ENCODE results near the gene ABCC11. TPM values are rescaled to one million over a fixed set of nuclear protein-coding genes. Genes with fewer than 3 reads are reported as not detected.

Gene ABCC11
- total RNA-seq, 6 experiments from 2014 or later: 2.1 to 7.6 (median 3.3) TPM

DNA sequence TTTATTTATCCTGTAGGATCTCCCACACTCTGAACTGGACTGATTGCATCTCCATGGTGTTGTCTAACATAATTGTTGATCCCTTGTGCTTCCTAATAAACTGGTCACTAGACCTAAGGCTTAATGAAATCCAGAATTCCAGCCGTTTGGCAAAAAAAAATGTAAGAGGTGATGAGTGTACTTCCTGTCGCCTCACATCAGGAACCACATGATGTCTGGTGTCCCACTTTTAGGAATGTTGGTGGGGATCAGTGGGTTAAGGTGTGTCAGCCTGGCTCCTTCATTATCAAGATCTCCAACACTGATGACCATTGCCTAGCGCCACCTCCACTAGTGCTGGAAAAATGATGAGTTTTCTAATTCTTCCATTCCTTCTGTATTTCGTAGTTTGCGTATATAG, 21.9 kb downstream of the ABCC11 start:
- TF ChIP-seq, protein P1, sequence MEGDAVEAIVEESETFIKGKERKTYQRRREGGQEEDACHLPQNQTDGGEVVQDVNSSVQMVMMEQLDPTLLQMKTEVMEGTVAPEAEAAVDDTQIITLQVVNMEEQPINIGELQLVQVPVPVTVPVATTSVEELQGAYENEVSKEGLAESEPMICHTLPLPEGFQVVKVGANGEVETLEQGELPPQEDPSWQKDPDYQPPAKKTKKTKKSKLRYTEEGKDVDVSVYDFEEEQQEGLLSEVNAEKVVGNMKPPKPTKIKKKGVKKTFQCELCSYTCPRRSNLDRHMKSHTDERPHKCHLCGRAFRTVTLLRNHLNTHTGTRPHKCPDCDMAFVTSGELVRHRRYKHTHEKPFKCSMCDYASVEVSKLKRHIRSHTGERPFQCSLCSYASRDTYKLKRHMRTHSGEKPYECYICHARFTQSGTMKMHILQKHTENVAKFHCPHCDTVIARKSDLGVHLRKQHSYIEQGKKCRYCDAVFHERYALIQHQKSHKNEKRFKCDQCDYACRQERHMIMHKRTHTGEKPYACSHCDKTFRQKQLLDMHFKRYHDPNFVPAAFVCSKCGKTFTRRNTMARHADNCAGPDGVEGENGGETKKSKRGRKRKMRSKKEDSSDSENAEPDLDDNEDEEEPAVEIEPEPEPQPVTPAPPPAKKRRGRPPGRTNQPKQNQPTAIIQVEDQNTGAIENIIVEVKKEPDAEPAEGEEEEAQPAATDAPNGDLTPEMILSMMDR (IDR thresholded peaks at IDR 0.05): no peak
- TF ChIP-seq POLR2A (IDR thresholded peaks at IDR 0.05): no peak
- DNase-seq (no peak), ATAC-seq (no peak)
- H3K4me3 ChIP-seq: no peak overlapping the region
- H3K4me1 ChIP-seq: peaks cover 0 to 18% (median 0%) of the 10 kb centered on the region in 4 donors
- 82% methylated on average over 5 of the region's 5 CpGs for WGBS (ENCODE audit: insufficient coverage, low coverage, low lambda C conversion rate, missing lambda C conversion rate)
- intact Hi-C loops (cut with DNase I): no loop called here
- H3K27ac ChIP-seq: no peak overlapping the region
- H3K9me3 ChIP-seq: no peaks in the 10 kb centered on the region
- H3K27me3 ChIP-seq: no peaks in the 10 kb centered on the region
- H3K36me3 ChIP-seq: no peaks in the 10 kb centered on the region

DNA sequence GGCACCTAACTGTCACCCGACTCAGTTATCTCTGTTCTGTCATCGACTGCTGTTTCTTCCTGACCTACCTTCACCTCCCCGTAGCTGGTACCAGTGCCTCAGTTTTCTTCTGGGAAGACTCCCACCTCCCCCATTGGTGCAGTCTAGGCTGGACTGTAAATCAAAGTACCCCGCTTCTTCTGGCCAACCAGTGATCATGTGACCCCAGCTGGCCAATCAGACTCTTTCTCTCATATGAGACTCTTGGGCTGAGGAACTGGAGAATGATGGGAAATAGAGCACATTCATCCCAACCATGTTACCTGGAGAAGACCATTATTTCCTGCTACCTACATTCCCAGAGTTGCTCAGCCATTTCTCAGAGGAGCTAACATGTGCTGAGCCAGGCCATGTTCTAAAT, 23.8 kb downstream of the ABCC11 start:
- no peaks in the 10 kb centered on the region for H3K9me3 ChIP-seq
- ATAC-seq (no peak), DNase-seq (no peak)
- H3K4me3 ChIP-seq: no peak overlapping the region
- intact Hi-C loops (cut with DNase I): no loop called here
- no peak overlapping the region for H3K27ac ChIP-seq
- no peak for TF ChIP-seq POLR2A (IDR thresholded peaks at IDR 0.05)
- TF ChIP-seq, protein P1 (IDR thresholded peaks at IDR 0.05): no peak
- peaks cover 0 to 5% (median 0%) of the 10 kb centered on the region in 4 donors for H3K4me1 ChIP-seq
- H3K27me3 ChIP-seq: no peaks in the 10 kb centered on the region
- 85% methylated on average over 4 of the region's 4 CpGs for WGBS (ENCODE audit: insufficient coverage, low coverage, low lambda C conversion rate, missing lambda C conversion rate)
- H3K36me3 ChIP-seq: no peaks in the 10 kb centered on the region

DNA sequence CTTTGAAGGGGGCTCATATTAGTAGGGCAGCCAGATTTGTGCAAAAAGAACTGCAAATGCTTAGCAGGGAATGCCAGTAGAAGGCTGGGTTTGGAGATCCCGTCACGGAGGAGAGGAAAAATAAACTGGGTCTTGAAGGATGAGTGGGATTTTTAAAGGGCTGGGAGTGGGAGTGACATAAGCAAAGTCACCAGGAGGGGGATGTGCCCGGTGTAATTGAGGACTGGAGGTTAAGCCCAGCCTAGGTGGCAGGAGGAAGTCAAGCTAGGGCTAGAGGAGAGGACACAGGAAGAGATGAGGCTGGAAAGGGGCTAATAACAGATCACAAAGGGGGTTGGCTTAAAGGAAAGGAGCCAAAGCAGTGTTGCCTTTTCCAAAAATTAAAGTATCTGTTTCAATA, 26.4 kb downstream of the ABCC11 start:
- TF ChIP-seq POLR2A (IDR thresholded peaks at IDR 0.05): no peak
- TF ChIP-seq, protein P1 (IDR thresholded peaks at IDR 0.05): no peak
- DNase-seq (no peak), ATAC-seq (no peak)
- Histone ChIP-seq H3K4me1 (no peaks in the 10 kb centered on the region), H3K27me3 (no peaks in the 10 kb centered on the region), H3K9me3 (no peaks in the 10 kb centered on the region), H3K4me3 (no peak overlapping the region), H3K36me3 (no peaks in the 10 kb centered on the region), H3K27ac (no peak overlapping the region)
- intact Hi-C loops (cut with DNase I): no loop called here
- 78% methylated on average over 3 of the region's 3 CpGs for WGBS (ENCODE audit: insufficient coverage, low coverage, low lambda C conversion rate, missing lambda C conversion rate)

DNA sequence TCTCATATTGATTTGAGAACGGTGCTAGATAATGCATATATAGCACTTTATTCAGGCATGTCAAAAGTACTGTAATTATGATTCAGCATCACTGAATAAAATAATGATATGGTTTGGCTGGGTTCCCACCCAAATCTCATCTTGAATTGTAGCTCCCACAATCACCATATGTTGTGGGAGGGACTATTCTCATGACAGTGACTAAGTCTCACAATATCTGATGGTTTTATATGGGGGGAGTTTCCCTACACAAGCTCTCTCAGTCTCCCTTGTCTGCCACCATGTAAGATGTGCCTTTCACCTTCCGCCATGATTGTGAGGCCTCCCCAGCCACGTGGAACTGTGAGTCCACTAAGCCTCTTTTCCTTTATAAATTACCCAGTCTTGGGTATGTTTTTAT, 28.9 kb downstream of the ABCC11 start:
- WGBS (ENCODE audit: insufficient coverage, low coverage, low lambda C conversion rate, missing lambda C conversion rate): 90% methylated on average over 3 of the region's 3 CpGs
- H3K4me1 ChIP-seq: no peaks in the 10 kb centered on the region
- H3K36me3 ChIP-seq: no peaks in the 10 kb centered on the region
- H3K27ac ChIP-seq: no peak overlapping the region
- no peak overlapping the region for H3K4me3 ChIP-seq
- no peaks in the 10 kb centered on the region for H3K27me3 ChIP-seq
- TF ChIP-seq POLR2A (IDR thresholded peaks at IDR 0.05): no peak
- TF ChIP-seq, protein P1 (IDR thresholded peaks at IDR 0.05): no peak
- intact Hi-C loops (cut with DNase I): no loop called here
- DNase-seq (no peak), ATAC-seq (no peak)
- H3K9me3 ChIP-seq: no peaks in the 10 kb centered on the region

DNA sequence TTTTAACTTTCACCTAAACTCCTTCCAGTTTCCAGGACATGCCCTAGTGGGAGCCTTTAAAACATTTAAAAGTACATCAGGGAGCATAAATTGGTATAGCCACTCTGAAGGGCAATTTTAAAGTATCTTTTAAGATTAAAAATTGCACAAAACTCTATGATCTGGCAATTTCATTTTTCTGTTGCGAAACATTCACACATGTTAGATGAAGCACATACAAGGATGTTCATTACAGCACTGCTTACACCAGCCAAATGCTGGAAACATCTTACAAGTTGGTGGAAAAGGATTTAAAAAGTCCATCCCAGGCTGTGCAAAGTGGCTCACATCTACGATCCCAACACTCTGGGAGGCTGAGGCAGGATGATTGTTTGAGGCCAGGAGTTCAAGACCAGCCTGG, 29.6 kb downstream of the ABCC11 start:
- intact Hi-C loops (cut with DNase I): no loop called here

More for the DNA sequence above, 29.6 kb downstream of the ABCC11 start:
- Histone ChIP-seq H3K27ac (no peak overlapping the region), H3K4me1 (no peaks in the 10 kb centered on the region), H3K36me3 (no peaks in the 10 kb centered on the region), H3K27me3 (no peaks in the 10 kb centered on the region), H3K4me3 (no peak overlapping the region), H3K9me3 (no peaks in the 10 kb centered on the region)
- ATAC-seq: no peak
- no peak for TF ChIP-seq POLR2A (IDR thresholded peaks at IDR 0.05)
- TF ChIP-seq, protein P1 (IDR thresholded peaks at IDR 0.05): no peak
- WGBS (ENCODE audit: insufficient coverage, low coverage, low lambda C conversion rate, missing lambda C conversion rate): 84% methylated on average over 2 of the region's 2 CpGs
- DNase-seq: no peak

All from right lobe of liver (tissue), 6 donors.